LoVo (cell line): ENCODE measurements around the gene VPS39.
A peak's percentile ranks its signal among the peaks of the same experiment; 100 is the strongest.
"Not testable (repeated sequence)": the region's sequence is repeated elsewhere in the genome, so short reads cannot be mapped to it uniquely, and the experiment has no call there.

ENCODE experiments used
- DNase-seq: peaks from one replicate; pipeline ENCODE4 v3.0.0-alpha.2; 2016; ENCODE audit warnings: low spot score

Gene VPS39

DNA sequence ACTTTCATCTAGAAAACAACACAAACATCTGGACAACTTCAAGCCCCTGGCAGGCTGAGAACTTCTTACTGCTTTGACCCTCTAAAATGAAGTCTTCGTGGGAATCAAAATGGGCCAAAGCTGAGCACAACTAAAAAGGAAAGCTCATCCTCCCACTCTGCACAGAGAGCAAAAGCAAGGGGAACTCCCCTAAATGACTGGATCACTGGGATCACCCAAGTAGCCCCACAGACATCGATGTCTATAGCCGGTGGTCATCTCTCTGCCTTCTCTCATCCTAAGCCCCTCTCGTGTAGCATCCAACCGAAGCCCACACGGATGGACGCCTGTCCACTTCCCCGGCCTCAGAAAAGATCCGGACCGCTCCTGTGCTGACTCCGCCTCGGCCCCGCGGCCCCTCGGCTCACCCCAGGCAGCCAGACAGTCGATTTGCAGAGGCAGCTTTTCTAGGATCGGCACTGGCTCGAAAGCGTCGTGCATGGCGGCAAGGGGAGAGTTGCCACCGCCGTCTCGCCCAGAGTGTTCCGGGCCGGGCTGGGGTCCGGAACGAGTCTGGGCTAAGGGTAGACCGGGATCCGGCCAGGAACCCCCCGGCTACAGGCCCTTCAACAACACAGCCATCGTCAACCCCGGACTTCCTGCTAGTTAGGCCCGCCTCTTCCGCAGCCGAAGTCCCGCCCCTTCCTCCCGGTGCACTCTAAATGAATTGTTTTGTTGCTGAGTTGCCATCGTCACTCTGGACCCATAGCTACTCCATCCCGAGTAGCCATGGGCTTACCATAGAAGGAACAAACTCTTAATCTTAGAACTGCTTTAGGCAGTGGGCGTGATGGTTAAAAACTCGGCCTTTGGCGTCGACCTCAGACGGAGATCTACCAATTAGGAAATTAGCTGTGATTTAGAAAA, at the start of gene VPS39:
Gene VPS39 (minus strand): TSS at position 631 of the 906 bp plus-strand sequence. CDS start 151 bp downstream, at position 480.
- peak; percentile 89 for DNase-seq

DNA sequence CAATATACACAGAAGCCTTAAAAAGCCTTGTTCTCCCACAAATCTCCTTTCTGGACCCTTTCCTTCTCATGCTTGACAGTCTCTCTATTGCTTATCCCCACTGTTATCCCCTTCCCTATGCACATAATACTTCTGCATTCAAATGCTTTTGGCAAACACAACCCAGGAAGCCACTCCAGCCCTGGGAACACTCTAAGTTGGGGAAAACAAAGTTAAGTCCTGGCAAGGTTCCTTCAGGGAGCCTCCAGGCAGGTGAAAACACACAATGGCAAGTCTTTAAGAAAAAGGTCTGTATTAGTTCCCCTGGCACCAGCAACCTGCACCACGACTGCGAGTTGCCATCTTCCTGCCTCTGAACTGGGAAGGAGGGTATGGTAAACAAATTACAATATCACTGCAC, 45.2 kb upstream of the VPS39 start:
- DNase-seq: no peak

GRCh38 chr15:42240823-42241222, 32.7 kb upstream of the VPS39 start:
- no peak for DNase-seq

- no peak for DNase-seq
Measured at GRCh38 chr15:42239528-42240182, 31.6 kb upstream of the VPS39 start.

DNA sequence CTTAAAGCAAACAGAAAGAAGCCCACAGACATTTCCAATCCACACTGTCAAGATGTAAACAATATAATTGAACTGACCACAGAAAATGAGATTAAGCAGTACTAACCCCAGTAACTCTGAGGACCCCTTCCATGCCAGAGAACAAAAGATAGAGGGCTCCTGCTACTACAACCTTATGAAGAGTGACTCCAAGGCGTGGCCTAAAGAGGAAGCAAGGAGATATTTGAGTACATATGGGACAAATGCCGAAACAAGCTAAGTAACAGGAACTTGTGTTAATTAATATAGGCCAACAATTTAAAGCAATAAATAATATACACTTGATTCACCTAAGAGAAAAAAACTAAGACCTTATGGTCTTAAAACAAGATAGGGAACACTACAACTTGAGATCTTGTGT, 25.0 kb upstream of the VPS39 start:
- no peak for DNase-seq

GRCh38 chr15:42232606-42233005, 24.5 kb upstream of the VPS39 start:
- no peak for DNase-seq

- DNase-seq: no peak
Measured at GRCh38 chr15:42231088-42231487, 23.0 kb upstream of the VPS39 start.

DNA sequence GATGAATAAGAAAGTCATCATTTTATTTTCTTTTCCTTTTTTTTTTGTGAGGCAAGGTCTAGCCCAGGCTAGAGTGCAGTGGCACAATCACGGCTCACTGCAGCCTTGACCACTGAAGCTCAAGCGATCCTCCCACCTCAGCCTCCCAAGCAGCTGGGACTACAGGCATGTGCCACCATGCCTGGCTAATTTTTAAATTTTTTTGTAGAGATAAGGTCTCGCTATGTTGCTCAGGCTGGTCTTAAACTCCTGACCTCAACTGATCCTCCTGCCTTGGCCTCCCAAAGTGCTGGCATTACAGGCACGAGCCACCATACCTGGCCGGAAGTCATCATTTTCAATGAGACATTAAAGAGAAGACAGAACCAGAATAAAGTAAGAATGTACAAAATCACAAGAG, 20.9 kb upstream of the VPS39 start:
- not testable (repeated sequence) for DNase-seq

DNA sequence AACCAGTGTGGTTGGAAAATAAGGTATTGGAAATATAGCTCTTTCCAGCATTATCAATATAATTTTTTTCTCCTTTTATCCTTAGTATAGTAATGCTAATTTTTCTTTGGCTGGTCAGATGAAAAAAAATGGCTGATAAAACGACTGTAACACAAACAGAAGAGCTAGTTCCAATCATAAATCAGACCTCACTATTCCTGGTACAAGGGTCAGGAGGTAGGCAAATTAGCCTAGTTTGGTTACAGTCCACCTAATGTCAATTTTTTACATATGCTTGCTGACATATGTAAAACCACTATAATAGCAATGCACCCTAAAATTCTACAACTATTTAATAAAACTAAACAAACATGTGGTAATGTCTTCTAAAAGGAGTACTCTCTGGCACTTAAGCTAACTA, 19.9 kb upstream of the VPS39 start:
- no peak for DNase-seq

DNA sequence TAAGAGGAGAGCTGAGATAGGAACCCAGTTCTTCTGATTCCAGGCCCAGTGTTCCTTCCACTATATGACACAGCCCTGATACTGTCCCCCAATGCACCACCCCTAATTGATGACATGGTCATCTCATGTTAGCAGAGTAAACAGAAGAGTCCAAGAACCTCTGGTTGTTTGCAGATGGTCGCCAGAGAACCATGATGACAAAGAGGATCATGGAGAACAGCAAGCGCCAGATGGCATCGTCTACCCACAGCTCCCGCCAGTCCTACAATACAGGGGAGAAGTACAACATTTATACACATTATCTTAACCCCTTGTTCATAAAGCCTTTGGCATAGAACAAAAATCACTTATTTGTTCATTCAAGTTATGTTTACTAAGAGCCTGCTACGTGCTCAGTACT, 18.5 kb upstream of the VPS39 start:
- DNase-seq: no peak

DNA sequence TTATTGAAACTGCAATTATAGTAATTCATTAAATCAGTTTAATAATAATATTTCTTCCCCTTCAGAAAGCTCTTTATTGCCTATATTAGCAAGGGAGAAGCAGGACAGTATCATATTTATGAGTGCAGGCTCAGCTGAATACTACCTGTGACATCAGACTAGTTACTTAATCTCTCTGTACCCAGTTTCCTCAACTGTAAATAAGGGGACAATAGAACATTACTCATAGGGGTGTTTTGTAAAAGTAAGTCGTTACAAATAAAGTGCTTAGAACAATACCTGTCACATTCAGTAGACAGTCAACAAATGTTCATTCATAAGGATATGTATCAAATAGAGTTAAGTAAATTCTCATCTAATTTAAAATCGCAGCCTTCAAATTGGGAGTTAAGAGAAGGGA, 12.1 kb upstream of the VPS39 start:
- DNase-seq: no peak

- DNase-seq: no peak
Measured at GRCh38 chr15:42218953-42219592, 11.0 kb upstream of the VPS39 start.

- DNase-seq: no peak
Measured at GRCh38 chr15:42217568-42217967, 9.5 kb upstream of the VPS39 start.

DNA sequence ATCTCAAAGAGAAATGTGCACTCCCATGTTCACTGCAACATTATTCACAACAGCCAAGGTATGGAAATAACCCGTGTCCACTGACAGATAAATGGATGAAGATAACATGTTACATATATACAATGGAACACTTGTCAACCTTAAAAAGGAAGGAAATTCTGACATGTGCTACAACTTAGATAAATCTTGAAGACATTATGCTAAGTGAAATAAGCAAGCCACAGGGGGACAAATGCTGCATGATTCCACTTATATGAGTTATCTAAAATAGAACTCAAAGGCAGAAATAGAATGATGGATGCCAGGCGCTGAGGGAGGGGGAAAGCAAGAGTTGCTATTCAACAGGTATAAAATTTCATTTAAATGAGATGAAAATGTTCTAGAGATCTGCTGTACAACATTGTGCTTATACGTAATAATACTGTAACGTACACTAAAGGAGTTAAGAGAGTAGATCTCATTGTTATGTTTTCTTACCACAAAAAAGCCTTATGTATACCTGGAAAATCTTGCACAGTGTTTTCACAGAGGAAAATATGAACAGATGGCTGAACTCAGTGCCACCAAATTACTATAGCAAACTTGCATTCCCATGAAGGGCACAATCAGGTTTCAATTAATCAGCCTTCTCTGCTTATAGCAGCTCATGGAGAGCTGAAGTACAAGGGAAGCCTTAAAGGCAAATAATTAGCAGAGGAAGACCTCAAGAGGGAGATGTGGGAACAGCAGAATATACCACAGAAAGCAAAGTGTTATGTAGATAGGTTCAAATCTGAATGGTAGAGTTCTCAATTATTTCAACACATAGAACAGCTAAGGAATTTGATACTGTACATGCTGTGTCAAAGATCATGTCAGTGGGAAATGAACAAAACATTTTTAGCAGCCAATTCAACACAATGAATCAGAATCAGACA, 8.1 kb upstream of the VPS39 start:
- no peak for DNase-seq

DNA sequence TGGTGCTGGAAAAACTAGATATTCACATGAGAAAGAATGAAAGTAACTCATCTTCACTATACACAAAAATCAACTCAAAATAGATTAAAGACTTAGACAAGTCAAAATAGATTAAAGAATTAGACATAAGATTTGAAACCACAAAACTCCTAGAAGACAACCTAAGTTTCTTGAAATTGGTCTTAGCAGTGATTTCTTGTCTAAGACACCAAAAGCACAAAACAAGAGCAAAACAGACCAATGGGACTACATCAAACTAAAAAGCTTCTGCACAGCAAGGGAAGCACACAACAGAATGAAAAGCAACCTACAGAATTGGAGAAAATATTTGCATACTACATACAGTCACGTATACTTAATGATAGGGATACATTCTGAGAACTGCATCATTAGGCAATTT, 6.5 kb upstream of the VPS39 start:
- no peak for DNase-seq

DNA sequence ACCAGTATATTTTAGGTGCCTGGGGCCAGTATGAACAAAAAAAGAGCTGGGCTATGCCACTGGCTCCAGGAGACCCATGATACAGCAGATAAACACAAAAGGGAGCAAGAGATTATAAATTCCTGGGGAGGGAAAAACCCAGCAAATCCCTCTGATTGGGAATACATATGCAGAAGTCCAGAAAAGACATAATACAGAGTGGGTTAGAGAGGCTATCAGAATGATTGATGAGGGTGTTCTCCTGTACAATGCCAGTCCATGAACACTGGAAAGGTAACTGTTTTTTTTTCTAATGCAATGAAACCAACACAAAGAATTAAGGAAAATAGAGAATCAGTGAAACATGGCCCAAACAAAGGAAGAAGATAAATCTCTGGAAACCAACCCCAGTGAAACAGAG, 5.4 kb upstream of the VPS39 start:
- no peak for DNase-seq

DNA sequence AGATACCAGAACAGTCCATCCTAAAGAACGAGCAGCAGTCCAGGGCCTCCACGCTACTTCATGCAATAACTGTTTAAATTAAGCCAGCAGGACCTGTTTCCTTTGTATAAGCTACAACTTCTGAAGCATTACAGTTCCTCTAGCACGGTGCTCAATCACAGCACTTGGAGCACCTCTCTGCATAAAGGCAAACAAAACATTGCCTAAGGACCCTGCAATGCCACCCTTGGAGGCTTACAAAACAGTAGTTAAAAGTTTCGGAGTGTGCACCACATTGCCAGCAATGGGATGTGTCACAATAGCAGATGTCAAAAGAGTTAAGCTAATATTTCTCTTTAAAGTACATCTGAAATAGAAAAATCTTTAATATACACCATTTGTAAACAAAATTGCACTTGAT, 2.6 kb upstream of the VPS39 start:
- DNase-seq: no peak

DNA sequence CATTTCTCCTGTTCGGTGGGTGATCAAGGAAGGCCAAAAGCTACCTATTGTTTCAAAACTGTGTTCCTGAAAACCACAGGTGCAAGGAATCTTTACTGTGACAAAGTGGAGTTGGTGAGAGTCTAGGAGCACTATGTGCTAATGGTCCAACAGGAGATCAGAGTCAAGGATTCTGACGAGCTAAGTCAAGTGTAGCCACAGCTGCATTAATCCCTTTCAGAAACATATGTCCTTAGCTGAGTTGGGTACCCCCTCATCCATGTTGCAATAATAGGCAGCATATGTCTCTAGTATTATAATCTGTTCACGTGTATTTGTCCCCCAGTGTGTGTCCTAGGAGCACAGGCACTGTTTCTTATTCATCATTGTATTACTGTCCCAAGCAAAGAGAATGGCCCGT, 1.7 kb downstream of the VPS39 start:
- DNase-seq: no peak

- DNase-seq: no peak
Measured at GRCh38 chr15:42203891-42204290, 4.2 kb downstream of the VPS39 start.

DNA sequence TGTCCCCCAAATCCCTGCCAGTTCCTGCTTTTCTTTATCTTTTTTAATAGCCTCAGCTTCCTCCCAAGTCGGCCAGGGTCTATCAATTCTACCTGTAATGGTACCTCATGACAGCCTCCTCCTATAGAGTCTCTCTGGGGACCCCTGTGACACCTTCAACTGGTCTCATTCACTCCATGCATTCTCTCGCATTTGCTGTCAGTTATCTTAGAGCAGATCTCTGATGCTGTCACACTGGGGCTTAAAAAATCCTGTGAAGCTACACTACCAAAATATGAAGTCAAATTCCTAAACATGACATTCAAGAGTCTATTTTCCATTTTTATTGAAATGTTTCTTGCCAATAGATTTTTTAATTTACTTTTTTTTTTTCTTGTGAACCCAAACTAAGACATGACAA, 5.5 kb downstream of the VPS39 start:
- DNase-seq: no peak

DNA sequence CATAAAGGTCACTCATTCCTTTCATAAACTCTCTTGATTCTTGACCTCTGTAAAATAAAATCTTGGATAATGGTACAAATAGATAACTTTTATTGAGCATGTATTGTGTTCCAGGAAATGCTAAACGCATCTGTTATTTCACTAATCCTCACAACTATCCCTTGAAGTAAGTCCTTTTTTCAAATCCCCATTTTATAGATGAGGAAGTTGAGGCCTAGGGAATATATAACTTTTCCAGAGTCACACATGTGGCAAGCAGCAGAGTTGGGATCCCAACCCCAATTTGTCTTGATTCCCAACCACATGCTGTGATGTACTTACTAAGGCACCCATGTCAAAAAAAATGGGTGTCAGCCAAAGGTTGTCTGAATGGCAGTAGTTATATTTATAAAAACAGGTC, 6.3 kb downstream of the VPS39 start:
- DNase-seq: no peak

GRCh38 chr15:42199126-42199525, 9.0 kb downstream of the VPS39 start:
- DNase-seq: no peak
